H1 (cell line): ENCODE data around the gene ZNF814. TPM values are rescaled to one million over a fixed set of nuclear protein-coding genes. Genes with fewer than 3 reads are reported as not detected.

Source experiments
- CHD7 ChIP-seq: fragments of 300-600 bp; sonication (generic); IDR thresholded peaks from 2 replicates; pipeline ENCODE4 v1.7.1; 2012; ENCODE audit warnings: low read length, moderate library complexity, mild to moderate bottlenecking, inconsistent platforms; ENCODE audit not compliant: insufficient replicate concordance
- polyA plus RNA-seq, 7 experiments: library from polyadenylated mRNA; depleted of rRNA in 3 of 7; stranded (reverse) in 5 of 7; unstranded in 2 of 7; fragments of >200 nt in 5 of 7; fragments of 200-250 nt in 2 of 7; gene quantifications; 1 replicate in 5 of 7; 2 replicates in 1 of 7; 4 replicates in 1 of 7; pipeline versions ENCODE4 v1.2.1 to v1.2.3, GENCODE V29; 2011 to 2013; ENCODE audit warnings: missing spikeins in 2 of 7, mixed read lengths in 2 of 7
- total RNA-seq: library from RNA; stranded (reverse); fragmentation: NEBNext Ultra II Directional; extraction: Animal tissue kit (Norgen Biotek cat#: 25700); gene quantifications from 2 replicates; pipeline ENCODE4 v1.2.1, GENCODE V29; 2021

The ZNF814 gene
- total and polyA plus RNA-seq, 2 of the 8 experiments (the other 6 are each of a cell fraction or from before 2014, with no cell fraction given): 90.9 to 99.6 TPM

- TF ChIP-seq CHD7: no peak
- TF ChIP-seq, all 59 proteins: peak for 0
Measured at GRCh38 chr19:57812226-57812625, 76.6 kb downstream of the ZNF814 start (continued).
